ENCODE data around the gene CRACDL. TPM values are rescaled to one million over a fixed set of nuclear protein-coding genes. Genes with fewer than 3 reads are reported as not detected.

The CRACDL gene
- total RNA-seq, 4 donors from 2014 or later: 7.2 to 19.0 (median 15.4) TPM

DNA sequence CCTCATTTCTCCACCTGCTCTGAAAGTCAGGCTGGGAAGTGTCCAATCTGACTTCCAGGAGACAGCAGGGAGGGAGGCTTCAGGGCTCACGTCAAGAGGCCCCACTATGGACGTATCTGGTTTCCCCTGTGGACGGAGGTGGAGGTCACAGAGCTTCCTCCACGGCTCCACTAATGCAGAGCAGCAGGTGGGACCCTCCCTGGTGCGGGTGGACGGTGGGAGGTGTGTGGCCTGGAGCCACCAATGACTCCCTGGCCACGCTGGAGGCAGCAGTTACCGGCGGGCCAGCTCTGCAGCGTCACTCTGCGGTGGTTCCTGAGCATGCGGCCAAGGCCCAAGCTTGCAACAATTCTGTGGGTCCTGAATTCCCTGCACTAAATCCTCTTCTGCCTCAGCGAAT is 9.0 kb downstream of the CRACDL start:
- TF ChIP-seq, protein P1, sequence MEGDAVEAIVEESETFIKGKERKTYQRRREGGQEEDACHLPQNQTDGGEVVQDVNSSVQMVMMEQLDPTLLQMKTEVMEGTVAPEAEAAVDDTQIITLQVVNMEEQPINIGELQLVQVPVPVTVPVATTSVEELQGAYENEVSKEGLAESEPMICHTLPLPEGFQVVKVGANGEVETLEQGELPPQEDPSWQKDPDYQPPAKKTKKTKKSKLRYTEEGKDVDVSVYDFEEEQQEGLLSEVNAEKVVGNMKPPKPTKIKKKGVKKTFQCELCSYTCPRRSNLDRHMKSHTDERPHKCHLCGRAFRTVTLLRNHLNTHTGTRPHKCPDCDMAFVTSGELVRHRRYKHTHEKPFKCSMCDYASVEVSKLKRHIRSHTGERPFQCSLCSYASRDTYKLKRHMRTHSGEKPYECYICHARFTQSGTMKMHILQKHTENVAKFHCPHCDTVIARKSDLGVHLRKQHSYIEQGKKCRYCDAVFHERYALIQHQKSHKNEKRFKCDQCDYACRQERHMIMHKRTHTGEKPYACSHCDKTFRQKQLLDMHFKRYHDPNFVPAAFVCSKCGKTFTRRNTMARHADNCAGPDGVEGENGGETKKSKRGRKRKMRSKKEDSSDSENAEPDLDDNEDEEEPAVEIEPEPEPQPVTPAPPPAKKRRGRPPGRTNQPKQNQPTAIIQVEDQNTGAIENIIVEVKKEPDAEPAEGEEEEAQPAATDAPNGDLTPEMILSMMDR (IDR thresholded peaks at IDR 0.05): no peak
- TF ChIP-seq EP300 (IDR thresholded peaks at IDR 0.05) (no peak), POLR2A (IDR thresholded peaks at IDR 0.05) (no peak)
- H3K9me3 ChIP-seq: peaks cover 0 to 8% (median 0%) of the 10 kb centered on the region in 4 donors
- H3K27ac ChIP-seq: no peak overlapping the region
- no peak overlapping the region for H3K4me3 ChIP-seq
- no peak for DNase-seq (ENCODE audit: low spot score in 2 of 2)
- no peaks in the 10 kb centered on the region for H3K36me3 ChIP-seq
- WGBS, 2 donors: 65 to 79% methylated on average over 13 of the region's 13 CpGs
- no peaks in the 10 kb centered on the region for H3K4me1 ChIP-seq
- no peaks in the 10 kb centered on the region for H3K27me3 ChIP-seq

DNA sequence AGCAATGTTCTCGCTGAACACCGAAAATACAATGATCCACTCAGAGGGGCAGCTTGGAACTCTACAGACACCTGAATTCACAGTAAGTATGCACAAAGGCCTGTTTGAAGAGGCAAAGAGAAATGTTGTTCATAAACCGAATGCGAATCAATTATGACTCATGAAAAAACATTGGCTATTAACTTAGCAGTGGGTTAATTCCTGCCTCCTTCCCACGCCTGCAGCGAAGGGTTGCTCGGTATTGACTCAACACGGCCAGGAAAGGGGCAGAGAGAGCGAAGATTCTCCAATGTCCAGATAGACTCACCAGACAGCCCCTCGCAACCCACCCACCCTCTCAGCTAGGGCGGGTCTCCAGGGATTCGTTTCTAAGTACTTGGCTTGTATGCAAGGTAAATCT is 9.4 kb downstream of the CRACDL start:
- Histone ChIP-seq H3K9me3 (peaks cover 0 to 8% (median 0%) of the 10 kb centered on the region in 4 donors), H3K4me3 (no peak overlapping the region), H3K27me3 (no peaks in the 10 kb centered on the region), H3K36me3 (no peaks in the 10 kb centered on the region), H3K4me1 (no peaks in the 10 kb centered on the region), H3K27ac (no peak overlapping the region)
- no peak for DNase-seq (ENCODE audit: low spot score in 2 of 2)
- 59 to 60% methylated on average over 12 of the region's 12 CpGs for WGBS, 2 donors
- TF ChIP-seq, protein P1 (IDR thresholded peaks at IDR 0.05): no peak
- TF ChIP-seq POLR2A (IDR thresholded peaks at IDR 0.05) (no peak), EP300 (IDR thresholded peaks at IDR 0.05) (no peak)

DNA sequence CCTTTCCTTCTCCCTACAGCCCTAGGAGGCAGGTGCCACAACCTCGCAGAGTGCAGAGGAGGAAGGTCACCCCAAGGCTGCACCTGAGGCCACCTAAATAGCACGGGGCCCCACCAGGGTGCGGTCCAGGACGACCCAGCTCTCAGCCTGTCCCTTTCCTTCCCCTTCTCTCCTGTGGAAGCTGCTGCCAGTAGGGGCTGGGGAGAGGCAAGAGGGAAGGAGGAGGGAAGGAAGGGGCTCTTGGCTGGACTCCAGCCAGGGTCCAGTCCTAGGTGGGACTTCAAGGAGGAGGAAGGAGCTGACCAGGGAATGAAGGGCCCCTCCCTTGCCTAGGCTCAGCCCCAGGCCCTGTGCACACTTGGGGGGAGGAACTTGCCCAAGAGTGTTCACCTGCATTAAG is 11.1 kb downstream of the CRACDL start:
- no peak for DNase-seq (ENCODE audit: low spot score in 2 of 2)
- 44 to 64% methylated on average over 4 of the region's 4 CpGs for WGBS, 2 donors
- TF ChIP-seq EP300 (IDR thresholded peaks at IDR 0.05): no peak
- no peak for TF ChIP-seq POLR2A (IDR thresholded peaks at IDR 0.05)
- TF ChIP-seq, protein P1 (IDR thresholded peaks at IDR 0.05): no peak

DNA sequence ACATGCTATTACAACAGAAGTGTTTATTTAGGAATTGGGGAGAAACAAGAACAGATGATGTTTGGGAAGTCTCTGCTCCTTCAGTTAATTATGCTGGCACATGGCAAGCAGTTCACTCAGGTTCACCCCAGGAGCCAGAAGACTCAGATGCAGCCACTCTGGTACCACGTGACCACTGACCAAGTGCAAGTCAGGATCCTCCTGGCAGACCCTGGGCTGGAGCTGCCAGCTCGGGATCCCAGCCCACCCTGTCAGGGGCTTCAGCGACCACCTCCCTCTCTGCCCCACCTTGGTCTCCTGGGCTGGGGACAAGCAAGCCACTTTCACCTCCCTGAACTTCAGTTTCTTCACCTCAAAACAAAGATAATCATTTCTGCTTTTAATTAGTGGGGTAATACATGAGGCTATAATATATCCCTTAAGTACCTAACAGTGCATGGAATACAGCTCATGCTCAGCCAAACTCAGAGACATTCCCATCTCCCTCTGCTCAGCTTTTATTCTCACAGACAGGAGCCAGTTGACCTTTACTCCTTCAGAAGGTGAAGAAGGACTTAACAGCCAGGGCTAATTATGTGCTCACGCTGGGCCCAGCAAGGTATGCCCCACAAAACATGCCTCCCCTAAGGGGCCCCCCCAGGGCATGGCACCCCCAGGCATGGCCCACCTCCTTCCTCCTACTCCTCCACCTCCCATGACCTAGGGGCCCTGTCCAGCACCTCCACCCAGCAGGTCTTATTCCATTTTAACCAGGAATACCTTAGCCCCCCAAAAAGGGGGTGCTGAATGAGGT is 11.8 kb downstream of the CRACDL start:
- DNase-seq (ENCODE audit: low spot score in 2 of 2): no peak
- no peak overlapping the region for H3K4me3 ChIP-seq
- H3K27ac ChIP-seq: no peak overlapping the region
- 85% methylated on average over 4 of the region's 4 CpGs for WGBS, 2 donors
- no peaks in the 10 kb centered on the region for H3K4me1 ChIP-seq
- no peaks in the 10 kb centered on the region for H3K27me3 ChIP-seq
- H3K9me3 ChIP-seq: peaks cover 0 to 8% (median 0%) of the 10 kb centered on the region in 4 donors
- no peaks in the 10 kb centered on the region for H3K36me3 ChIP-seq
- TF ChIP-seq, protein P1 (IDR thresholded peaks at IDR 0.05): no peak
- no peak for TF ChIP-seq POLR2A (IDR thresholded peaks at IDR 0.05)
- no peak for TF ChIP-seq EP300 (IDR thresholded peaks at IDR 0.05)

More for the DNA sequence above, 11.1 kb downstream of the CRACDL start:
- H3K27ac ChIP-seq: no peak overlapping the region
- peaks cover 0 to 8% (median 0%) of the 10 kb centered on the region in 4 donors for H3K9me3 ChIP-seq
- no peaks in the 10 kb centered on the region for H3K36me3 ChIP-seq
- H3K4me3 ChIP-seq: no peak overlapping the region
- no peaks in the 10 kb centered on the region for H3K4me1 ChIP-seq
- no peaks in the 10 kb centered on the region for H3K27me3 ChIP-seq

DNA sequence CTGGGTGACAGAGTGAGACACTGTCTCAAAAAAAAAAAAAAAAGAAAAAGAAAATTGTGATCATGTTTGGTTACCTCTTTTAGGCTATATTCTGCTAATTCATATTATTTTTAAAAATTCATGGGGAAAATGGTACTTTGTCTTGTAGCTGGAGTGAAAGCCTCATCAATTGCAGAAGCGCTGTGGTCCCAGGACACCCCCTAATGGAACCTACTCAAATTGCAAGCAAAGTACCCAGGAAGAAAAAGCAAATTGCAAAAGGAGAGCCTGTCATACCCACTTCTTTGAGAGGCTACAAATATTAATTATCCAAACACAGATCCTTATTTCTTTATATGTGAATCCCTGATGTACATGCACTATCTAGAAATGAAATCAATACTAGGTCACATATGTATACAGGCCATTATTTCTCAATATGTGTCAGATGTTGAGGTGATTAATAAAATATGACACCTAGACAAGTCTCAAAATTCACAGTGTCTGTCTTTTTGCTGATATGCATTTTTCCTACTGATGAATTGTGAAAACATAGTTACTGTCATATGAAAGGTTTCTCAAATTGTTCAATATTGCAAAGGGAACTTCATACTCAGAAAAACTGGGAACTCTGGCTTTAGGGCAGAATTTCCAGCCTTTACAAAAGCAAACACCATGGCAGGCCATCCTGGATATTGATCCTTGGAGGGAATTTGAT is 12.6 kb downstream of the CRACDL start:
- Histone ChIP-seq H3K4me1 (no peaks in the 10 kb centered on the region), H3K9me3 (peaks cover 0 to 8% (median 0%) of the 10 kb centered on the region in 4 donors), H3K36me3 (no peaks in the 10 kb centered on the region), H3K4me3 (no peak overlapping the region), H3K27ac (no peak overlapping the region), H3K27me3 (no peaks in the 10 kb centered on the region)
- WGBS, 2 donors: 71 to 88% methylated on average over 1 of the region's 1 CpG
- no peak for DNase-seq (ENCODE audit: low spot score in 2 of 2)
- no peak for TF ChIP-seq POLR2A (IDR thresholded peaks at IDR 0.05)
- no peak for TF ChIP-seq EP300 (IDR thresholded peaks at IDR 0.05)
- TF ChIP-seq, protein P1 (IDR thresholded peaks at IDR 0.05): no peak
